ENCODE measurements around the gene SFXN3. TPM values are rescaled to one million over a fixed set of nuclear protein-coding genes. Genes with fewer than 3 reads are reported as not detected.

The SFXN3 gene
- total and polyA plus RNA-seq, 2 of the 13 experiments (the other 11 are each of a cell fraction or from before 2014, with no cell fraction given): 16.8 to 71.5 TPM

DNA sequence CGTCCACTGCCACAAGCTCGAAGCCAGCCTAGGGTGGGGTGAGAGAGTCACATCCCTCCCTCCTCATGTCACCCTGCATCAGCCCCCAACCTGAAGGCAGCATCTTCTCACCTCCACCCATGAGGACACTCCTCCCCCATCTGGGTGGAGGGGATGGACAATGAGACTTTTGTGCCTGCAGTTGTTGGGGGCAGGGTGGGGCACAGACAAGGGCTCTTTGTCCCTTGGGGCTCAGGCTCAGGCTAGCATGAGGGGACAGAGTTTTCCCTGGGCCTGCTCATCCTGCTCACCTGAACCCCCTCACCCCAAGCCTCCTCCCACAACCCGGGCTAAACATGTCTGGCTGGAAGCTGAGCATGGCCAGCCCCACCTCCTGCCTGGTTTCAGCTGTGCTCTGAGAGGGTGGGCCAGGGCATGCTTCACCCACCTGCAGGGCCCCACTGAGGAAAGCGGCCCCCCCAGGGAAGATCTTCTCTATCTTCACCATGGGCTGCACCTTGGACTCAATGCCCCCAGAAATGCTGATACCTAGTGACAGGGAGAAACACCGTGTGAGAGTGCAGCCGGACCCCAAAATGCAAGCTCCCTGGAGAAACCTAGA, 22.1 kb upstream of the SFXN3 start (continued):
- TF ChIP-seq, protein P1, sequence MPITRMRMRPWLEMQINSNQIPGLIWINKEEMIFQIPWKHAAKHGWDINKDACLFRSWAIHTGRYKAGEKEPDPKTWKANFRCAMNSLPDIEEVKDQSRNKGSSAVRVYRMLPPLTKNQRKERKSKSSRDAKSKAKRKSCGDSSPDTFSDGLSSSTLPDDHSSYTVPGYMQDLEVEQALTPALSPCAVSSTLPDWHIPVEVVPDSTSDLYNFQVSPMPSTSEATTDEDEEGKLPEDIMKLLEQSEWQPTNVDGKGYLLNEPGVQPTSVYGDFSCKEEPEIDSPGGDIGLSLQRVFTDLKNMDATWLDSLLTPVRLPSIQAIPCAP (CRISPR knock-in tag; IDR thresholded peaks at IDR 0.05; ENCODE audit: low read depth): no peak
- TF ChIP-seq MYC (CRISPR knock-in tag; IDR thresholded peaks at IDR 0.05; ENCODE audit: borderline replicate concordance) (peak; percentile 64), GZF1 (CRISPR knock-in tag; IDR thresholded peaks at IDR 0.05) (no peak), PHF21A (CRISPR knock-in tag; IDR thresholded peaks at IDR 0.05) (peak; percentile 30; the same call in 1 of the 2 replicates), ZFP37 (CRISPR knock-in tag; IDR thresholded peaks at IDR 0.05; ENCODE audit: borderline replicate concordance) (no peak), U2AF1 (optimal IDR thresholded peaks at IDR 0.05; ENCODE audit: low read depth, low read length) (no peak), NR2C2 (CRISPR knock-in tag; IDR thresholded peaks at IDR 0.05; ENCODE audit: borderline replicate concordance) (no peak), TAF1 (CRISPR knock-in tag; IDR thresholded peaks at IDR 0.05) (no peak), ZNF589 (CRISPR knock-in tag; conservative IDR thresholded peaks at IDR 0.05) (no peak)
- TF ChIP-seq, protein P2, sequence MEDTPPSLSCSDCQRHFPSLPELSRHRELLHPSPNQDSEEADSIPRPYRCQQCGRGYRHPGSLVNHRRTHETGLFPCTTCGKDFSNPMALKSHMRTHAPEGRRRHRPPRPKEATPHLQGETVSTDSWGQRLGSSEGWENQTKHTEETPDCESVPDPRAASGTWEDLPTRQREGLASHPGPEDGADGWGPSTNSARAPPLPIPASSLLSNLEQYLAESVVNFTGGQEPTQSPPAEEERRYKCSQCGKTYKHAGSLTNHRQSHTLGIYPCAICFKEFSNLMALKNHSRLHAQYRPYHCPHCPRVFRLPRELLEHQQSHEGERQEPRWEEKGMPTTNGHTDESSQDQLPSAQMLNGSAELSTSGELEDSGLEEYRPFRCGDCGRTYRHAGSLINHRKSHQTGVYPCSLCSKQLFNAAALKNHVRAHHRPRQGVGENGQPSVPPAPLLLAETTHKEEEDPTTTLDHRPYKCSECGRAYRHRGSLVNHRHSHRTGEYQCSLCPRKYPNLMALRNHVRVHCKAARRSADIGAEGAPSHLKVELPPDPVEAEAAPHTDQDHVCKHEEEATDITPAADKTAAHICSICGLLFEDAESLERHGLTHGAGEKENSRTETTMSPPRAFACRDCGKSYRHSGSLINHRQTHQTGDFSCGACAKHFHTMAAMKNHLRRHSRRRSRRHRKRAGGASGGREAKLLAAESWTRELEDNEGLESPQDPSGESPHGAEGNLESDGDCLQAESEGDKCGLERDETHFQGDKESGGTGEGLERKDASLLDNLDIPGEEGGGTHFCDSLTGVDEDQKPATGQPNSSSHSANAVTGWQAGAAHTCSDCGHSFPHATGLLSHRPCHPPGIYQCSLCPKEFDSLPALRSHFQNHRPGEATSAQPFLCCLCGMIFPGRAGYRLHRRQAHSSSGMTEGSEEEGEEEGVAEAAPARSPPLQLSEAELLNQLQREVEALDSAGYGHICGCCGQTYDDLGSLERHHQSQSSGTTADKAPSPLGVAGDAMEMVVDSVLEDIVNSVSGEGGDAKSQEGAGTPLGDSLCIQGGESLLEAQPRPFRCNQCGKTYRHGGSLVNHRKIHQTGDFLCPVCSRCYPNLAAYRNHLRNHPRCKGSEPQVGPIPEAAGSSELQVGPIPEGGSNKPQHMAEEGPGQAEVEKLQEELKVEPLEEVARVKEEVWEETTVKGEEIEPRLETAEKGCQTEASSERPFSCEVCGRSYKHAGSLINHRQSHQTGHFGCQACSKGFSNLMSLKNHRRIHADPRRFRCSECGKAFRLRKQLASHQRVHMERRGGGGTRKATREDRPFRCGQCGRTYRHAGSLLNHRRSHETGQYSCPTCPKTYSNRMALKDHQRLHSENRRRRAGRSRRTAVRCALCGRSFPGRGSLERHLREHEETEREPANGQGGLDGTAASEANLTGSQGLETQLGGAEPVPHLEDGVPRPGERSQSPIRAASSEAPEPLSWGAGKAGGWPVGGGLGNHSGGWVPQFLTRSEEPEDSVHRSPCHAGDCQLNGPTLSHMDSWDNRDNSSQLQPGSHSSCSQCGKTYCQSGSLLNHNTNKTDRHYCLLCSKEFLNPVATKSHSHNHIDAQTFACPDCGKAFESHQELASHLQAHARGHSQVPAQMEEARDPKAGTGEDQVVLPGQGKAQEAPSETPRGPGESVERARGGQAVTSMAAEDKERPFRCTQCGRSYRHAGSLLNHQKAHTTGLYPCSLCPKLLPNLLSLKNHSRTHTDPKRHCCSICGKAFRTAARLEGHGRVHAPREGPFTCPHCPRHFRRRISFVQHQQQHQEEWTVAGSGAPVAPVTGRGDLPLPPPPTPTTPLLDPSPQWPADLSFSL (CRISPR knock-in tag; IDR thresholded peaks at IDR 0.05): no peak
- TF ChIP-seq, protein P3, sequence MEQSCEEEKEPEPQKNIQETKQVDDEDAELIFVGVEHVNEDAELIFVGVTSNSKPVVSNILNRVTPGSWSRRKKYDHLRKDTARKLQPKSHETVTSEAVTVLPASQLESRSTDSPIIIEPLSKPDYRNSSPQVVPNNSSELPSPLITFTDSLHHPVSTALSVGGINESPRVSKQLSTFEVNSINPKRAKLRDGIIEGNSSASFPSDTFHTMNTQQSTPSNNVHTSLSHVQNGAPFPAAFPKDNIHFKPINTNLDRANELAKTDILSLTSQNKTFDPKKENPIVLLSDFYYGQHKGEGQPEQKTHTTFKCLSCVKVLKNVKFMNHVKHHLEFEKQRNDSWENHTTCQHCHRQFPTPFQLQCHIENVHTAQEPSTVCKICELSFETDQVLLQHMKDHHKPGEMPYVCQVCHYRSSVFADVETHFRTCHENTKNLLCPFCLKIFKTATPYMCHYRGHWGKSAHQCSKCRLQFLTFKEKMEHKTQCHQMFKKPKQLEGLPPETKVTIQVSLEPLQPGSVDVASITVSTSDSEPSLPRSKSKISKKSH (CRISPR knock-in tag; IDR thresholded peaks at IDR 0.05; ENCODE audit: borderline replicate concordance): peak; percentile 37; the same call in 1 of the 2 replicates
- TF ChIP-seq, protein P4, sequence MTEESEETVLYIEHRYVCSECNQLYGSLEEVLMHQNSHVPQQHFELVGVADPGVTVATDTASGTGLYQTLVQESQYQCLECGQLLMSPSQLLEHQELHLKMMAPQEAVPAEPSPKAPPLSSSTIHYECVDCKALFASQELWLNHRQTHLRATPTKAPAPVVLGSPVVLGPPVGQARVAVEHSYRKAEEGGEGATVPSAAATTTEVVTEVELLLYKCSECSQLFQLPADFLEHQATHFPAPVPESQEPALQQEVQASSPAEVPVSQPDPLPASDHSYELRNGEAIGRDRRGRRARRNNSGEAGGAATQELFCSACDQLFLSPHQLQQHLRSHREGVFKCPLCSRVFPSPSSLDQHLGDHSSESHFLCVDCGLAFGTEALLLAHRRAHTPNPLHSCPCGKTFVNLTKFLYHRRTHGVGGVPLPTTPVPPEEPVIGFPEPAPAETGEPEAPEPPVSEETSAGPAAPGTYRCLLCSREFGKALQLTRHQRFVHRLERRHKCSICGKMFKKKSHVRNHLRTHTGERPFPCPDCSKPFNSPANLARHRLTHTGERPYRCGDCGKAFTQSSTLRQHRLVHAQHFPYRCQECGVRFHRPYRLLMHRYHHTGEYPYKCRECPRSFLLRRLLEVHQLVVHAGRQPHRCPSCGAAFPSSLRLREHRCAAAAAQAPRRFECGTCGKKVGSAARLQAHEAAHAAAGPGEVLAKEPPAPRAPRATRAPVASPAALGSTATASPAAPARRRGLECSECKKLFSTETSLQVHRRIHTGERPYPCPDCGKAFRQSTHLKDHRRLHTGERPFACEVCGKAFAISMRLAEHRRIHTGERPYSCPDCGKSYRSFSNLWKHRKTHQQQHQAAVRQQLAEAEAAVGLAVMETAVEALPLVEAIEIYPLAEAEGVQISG (CRISPR knock-in tag; IDR thresholded peaks at IDR 0.05): peak; percentile 31; the same call in 1 of the 2 replicates
- TF ChIP-seq, protein P5, sequence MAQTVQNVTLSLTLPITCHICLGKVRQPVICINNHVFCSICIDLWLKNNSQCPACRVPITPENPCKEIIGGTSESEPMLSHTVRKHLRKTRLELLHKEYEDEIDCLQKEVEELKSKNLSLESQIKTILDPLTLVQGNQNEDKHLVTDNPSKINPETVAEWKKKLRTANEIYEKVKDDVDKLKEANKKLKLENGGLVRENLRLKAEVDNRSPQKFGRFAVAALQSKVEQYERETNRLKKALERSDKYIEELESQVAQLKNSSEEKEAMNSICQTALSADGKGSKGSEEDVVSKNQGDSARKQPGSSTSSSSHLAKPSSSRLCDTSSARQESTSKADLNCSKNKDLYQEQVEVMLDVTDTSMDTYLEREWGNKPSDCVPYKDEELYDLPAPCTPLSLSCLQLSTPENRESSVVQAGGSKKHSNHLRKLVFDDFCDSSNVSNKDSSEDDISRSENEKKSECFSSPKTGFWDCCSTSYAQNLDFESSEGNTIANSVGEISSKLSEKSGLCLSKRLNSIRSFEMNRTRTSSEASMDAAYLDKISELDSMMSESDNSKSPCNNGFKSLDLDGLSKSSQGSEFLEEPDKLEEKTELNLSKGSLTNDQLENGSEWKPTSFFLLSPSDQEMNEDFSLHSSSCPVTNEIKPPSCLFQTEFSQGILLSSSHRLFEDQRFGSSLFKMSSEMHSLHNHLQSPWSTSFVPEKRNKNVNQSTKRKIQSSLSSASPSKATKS (CRISPR knock-in tag; IDR thresholded peaks at IDR 0.05): no peak
